Activated T-cell treated with anti-CD3 and anti-CD28 coated beads for 48 hours (primary cell): ENCODE data around the gene PPIAL4G.
"Not testable (repeated sequence)": the region's sequence is repeated elsewhere in the genome, so short reads cannot be mapped to it uniquely, and the experiment has no call there.

ENCODE experiments used
- DNase-seq: peaks from one replicate; pipeline ENCODE4 v3.0.0-alpha.2; 2020; ENCODE audit warnings: low read depth

The PPIAL4G gene

DNA sequence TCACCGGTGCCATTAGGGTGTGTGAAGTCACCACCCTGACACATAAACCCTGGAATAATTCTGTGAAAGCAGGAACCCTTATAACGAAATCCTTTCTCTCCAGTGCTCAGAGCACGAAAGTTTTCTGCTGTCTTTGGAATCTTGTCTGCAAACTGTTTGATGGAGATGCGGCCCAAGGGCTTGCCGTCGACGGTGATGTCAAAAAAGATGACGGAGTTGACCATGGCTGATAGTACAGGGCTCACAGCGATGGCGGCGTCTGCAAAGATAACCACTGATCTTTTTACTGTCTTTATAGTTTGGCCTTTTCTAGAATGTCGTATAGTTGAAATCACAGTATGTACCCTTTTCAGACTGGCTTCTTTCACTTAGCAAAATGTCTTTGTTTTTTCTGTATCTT, at the start of gene PPIAL4G:
Gene PPIAL4G, minus strand, starts transcription at position 274 of the 400 bp plus-strand sequence. Its CDS starts 50 bp downstream, at position 224.
- DNase-seq = not testable (repeated sequence)

DNA sequence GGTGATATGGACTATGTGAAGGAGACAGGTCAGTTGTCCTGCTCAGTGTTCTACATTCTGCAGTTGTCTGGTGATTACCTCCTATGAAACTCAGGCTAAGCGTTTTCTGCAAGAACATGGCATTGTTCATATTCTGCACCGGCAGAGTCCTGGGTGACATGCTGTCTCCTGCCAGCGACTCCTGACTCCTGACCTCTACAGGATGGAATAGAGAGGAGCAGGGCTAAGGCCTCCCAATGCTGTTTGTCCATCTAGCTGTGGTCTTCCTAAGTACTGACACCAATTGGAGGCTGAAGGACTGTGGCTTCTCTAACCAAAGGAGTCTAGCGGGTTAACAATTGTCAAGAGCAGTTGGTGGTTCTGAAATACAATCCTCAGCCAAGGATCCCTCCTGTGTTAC, 49.1 kb upstream of the PPIAL4G start:
- DNase-seq = not testable (repeated sequence)

DNA sequence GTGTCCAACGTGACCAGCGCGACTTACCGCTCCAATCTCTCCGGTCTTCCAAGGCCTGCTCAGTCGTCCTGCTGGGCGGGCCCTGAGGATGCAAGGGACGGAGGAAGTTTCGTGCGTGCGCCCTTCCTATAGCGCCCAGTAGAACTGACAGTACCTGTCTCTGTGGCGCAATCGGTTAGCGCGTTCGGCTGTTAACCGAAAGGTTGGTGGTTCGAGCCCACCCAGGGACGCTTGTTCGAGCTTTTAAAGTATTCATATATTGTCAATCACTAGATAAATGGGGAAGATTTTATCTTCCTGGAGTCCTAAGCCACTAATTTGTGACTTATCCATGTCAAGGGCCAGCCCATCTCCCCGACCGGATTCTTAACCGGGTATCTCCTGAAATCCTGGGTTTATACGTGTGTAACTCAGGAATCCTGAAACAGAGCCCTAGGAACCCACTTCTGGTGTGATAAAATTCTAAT, 46.0 kb upstream of the PPIAL4G start:
- peak; percentile 58 for DNase-seq

DNA sequence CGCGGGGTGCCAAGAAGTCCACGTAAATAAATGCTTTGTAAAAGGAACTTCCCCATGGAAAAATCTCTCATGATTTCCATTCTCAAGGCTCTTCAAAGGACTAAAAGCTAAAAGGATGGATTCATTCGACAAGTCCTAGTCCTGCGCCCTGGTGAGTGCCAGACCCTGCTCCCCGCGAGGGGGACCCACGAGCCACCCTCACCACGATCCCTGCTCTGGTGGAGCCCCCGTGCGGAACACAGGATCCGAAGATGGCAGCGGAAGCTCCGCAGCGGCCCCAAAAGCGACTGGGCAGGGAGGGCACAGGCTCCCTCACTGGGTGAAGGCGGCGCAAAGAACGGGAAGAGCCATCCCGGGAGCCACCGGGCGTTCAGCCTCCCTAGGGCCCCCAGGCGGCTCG, 45.5 kb upstream of the PPIAL4G start:
- DNase-seq = not testable (repeated sequence)

DNA sequence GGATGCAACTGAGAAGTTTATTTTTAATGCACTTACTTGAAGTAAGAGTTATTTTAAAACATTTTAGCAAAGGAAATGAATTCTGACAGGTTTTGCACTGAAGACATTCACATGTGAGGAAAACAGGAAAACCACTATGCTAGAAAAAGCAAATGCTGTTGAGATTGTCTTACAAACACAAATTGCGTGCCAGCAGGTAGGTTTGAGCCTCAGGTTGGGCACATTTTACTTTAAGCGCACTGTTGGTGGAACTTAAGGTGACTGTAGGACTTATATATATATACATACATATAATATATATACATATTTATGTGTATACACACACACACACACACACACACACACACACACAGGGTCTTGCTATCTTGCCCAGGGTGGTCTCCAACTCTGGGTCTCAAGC, 43.5 kb upstream of the PPIAL4G start:
- not testable (repeated sequence) for DNase-seq

DNA sequence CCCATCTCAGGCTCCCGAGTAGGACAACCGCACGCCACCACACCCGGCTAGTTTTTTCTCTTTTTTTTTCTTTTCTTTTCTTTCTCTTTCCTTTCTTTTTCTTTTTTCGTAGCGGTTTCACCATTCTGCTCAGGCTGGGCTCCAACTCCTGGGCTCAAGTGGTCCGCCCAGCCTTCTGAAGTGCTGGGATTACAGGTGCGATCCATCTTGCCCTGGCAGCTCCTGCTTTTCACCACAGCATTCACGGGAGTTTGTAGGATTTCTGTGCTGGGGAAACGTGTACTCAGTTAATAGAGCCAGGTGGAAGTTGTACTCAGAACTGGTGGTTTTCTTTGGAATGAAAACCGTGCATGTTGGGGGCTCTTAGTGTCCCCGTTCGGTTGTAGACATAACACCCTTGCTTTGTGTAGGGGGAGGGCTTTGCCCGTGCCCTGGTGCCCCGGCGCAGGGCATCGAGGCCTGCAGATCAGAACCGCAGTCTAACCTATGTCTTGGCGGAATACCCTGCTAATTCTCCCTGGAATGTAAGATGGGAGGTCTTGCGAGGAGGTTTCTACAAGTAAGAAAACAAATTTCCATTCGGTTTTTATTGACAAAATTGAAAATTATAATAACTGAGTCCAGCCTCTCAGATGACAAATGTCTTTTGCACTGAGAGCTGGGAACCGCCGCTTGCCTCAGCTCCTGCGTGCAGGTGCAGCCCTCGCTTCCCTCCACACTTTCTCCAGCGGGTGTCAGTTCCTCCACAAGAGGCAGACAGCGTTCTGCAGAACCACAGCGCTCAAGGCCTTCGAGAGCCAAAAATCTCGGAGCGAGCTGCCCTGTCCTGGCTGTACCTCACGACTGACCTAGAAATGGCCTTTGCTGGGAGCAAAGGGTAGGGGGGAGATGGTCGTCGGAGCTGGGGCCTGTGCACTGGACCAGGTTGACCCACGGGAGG, 40.4 kb upstream of the PPIAL4G start:
- not testable (repeated sequence) for DNase-seq

DNA sequence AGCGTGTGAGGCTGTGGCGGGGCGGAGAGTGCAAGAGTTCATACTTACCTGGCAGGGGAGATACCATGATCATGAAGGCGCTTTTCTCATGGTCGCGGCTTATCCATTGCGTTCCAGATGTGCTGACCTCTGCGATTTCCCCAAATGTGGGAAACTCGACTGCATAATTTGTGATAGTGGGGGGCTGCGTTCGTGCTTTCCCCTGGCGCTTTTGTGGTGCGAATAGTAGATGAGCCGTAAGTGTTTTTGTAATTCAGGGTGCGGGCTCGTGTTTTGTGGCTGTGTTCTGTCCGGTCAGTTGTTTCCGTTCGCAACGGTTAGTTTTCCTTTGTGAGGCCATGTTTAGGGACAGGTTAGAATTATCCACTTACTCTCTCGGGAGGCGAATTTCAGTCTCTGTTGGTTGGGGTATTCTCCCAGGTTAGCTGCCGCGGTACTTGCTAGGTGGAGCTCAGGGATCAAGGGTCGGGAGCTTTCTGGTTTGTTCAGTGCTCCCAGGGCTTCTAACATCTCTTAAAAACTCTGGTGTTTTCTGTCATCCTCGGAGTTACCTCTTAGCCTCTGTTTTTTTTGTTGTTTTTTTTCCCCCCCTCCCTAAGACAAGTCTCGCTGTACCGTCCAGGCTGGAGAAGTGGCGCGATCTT, 39.6 kb upstream of the PPIAL4G start:
- peak; percentile 80 for DNase-seq

DNA sequence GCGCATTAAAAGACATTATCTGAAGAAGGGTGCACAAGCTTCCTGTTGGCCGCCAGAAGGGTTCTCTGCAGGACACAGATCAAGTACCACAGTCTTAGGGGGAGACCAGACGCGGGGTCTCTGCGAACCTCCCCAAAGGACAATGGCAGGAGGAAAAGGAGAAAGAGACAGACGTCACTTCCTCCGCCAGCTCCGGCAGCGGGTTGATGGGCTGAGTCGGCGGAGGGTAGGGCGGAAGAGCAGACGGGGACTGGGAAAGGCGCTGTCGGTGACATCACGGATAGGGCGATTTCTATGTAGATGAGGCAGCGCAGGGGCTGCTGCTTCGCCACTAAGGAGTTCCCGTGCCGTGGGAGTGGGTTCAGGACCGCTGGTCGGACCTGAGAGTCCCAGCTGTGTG, 39.0 kb upstream of the PPIAL4G start:
- DNase-seq = peak; percentile 78

DNA sequence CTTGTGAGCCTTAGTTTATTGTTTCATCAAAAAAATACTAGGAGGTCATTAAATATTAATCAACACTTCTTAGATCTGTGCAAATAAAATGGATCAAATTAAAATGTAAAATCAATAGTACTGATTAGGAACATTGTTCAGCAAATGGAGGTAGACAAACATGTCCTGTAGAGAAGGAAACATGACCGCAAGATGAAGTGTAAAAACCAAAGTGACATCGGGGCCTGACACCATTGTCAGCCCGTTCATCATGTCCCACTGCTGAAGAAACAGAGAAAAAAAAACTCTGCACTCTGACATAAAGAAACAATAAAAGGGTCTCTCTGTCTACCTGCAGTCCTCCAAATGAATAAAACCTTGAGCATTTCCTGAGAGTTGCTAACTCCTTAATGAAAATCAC, 31.2 kb upstream of the PPIAL4G start:
- not testable (repeated sequence) for DNase-seq

DNA sequence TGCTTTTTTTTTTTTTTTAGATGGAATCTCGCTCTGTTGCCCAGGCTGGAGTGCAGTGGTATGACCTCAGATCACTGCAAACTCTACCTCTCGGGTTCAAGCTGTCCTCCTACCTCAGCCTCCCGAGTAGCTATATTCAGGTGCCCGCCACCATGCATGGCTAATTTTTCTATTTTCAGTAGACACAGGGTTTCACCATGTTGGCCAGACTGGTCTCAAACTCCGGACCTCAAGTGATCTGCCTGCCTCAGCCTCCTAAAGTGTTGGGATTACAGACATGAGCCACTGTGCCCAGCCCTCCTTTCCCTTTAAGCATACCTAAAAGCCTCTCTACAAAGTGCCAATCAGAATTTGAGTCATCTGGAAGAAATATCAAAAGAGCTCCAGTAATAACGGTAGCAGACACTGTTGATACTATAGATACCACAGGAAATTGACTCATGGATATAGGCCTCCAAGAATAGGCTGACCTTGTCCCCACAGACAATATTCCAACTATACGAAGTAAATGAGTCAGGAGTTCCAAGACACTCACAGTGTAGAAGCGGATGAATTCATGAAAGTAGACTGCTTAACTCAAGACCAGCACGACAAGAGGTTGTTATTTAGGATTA, 29.6 kb upstream of the PPIAL4G start:
- not testable (repeated sequence) for DNase-seq

DNA sequence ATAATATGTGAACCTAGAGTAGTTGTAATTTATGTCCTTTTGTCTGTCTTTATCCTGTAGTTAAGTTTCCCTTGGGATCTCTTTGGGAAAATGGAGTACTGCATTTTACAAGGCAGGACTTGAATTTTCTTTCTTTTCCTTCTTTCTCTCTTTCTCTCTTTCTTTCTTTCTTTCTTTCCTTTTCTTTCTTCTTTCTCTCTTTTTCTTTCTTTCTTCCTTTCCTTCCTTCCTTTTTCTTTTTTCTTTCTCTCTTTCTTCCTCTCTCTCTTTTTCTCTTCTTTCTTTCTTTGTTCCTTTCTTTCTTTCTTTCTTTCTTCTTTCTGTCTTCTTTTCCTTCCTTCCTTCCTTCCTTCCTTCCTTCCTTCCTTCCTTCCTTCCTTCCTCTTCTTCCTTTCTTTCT, 10.8 kb upstream of the PPIAL4G start:
- DNase-seq = not testable (repeated sequence)

DNA sequence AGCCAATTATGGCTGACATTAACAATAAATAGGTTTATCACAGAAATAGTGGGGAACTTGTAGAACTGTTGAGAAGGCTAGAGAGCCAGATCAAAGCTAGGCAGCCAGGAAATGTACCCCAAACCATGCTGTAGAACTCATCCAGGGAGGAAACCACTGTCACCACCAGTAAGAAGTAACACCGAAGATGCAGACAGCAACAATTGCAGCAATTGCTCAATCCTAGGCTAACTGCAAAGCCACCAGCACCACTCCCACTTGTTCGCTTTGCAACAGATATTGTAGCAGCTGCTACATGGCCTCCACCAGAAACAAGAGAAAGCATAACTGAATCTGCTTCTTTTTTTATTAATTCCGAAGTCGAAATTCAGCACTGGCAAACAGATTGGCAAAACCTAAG, 2.0 kb downstream of the PPIAL4G start:
- peak; percentile 1 for DNase-seq

DNA sequence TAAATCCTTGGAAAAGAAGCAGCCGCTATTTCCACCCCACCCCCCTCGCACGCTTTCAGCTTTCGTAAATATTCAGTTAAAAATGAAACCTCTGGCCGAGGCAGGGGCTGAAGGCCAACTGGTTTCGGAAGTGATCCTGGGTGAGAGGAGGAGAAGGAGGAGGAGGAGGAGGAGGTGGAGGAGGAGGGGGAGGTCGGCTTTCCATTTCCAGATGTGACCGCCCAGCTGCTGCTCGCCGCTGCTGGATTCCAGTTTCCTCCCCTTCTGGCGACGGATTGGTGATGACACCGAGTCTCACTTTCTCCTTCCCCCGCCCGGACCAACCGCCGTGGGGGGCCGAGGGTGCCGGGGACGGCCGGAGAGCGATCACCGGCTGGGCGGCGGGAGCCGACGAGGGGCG, 23.4 kb downstream of the PPIAL4G start:
- DNase-seq = not testable (repeated sequence)

DNA sequence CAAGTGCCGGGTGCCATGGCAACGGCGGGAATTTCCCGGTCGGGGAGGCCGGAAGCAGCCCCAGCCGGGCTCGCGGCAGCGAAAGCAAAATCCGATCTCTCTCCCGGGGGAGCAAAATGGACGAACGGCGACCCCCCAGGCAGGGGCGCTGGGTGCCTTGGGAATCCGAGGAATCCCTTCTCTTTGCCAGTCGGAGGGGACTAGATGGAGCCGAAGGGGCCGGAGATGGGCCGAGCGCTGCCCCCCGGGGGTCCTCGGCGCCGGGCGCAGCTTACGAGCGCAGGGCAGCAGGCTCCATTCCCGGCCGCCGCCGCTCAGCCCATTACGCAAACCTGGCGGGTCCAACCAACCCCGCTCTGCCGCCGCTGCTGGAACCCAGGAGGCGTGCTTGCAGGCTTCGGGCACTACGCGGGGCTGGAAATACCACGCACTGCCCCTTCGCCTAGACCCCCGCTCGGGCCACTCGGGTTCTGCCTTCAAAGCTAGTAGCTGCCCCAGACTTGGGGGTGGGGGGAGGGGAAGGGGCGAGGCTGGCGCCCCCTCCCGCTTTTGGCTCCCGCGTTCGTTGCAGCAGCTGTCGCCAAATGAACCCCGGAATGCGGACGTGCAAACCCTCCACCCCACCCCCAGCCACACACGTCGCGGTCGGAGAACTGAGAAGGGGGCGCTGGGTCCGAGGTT, 24.1 kb downstream of the PPIAL4G start:
- DNase-seq = peak; percentile 41

DNA sequence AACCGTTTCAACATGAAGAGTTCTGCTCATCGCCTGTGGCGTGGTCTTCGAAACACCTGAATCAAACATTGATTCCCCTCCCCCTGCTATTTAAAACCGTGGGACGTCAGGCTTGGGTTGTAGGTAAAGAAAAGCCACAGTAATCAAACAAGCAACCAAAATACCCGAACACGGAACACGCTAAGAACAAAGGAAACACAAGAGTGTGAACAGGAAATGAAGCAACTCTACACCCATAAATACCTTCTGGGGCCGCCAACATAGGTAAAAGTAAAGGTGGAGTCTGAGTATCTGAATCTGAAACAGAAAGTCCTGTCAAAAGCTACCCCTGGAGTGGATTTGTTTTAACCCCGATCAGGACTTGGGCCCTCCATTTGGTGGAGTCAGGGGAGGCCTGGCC, 24.7 kb downstream of the PPIAL4G start:
- not testable (repeated sequence) for DNase-seq

DNA sequence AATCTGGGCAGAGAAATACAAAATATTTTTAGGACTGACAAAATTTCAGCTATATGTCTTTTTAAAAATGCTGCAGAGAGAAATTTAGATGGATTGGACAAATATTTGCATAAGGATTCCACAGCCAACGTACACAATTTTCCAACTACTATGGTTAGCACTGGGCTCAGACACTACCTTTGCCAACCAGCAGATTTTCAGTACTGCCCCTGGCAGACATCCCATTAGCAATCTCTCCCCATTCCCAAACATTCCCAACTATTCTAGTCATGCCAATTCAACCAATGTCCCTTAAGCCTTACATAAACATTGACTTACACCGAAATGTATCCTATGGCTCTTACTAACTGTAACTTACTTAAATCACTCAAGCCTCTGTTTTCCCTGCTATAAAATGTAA, 30.3 kb downstream of the PPIAL4G start:
- not testable (repeated sequence) for DNase-seq

DNA sequence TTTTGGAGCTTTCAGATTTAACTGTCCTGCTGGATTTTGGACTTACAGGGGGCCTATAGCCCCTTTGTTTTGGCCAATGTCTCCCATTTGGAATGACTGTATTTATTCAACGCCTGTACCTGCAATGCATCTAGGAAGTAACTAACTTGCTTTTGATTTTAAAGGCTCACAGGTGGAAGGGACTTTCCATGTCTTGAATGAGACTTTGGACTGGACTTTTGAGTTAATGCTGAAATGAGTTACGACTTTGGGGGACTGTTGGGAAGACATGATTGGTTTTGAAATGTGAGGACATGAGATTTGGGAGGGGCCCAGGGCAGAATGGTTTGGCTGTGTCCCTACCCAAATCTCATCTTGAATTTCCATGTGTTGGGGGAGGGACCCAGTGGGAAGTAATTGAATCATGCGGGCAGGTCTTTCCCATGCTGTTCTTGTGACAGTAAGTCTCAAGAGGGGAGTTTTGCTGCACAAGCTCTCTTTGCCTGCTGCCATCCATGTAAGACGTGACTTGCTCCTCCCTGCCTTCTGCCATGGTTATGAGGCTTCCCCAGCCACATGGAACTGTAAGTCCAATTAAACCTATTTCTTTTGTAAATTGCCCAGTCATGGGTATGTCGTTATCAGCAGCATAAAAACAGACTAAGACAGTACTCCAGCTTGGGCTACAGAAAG, 43.3 kb downstream of the PPIAL4G start:
- not testable (repeated sequence) for DNase-seq

DNA sequence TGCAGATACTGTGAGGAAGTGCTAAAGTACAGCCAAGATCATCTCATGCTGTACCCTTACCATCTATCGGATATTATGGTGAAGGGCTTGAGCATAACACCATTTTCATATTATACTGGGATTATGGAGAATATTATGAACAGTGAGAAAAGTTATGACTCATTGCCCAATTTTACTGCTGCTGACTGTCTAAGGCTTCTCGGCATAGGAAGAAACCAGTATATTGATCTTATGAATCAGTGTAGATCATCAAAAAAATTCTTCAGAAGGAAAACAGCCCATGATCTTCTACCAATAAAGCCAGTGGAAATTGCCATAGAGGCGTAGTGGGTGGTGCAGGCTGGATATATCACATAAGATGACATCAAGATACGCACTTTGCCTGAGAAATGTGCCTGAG, 47.7 kb downstream of the PPIAL4G start:
- no peak for DNase-seq

DNA sequence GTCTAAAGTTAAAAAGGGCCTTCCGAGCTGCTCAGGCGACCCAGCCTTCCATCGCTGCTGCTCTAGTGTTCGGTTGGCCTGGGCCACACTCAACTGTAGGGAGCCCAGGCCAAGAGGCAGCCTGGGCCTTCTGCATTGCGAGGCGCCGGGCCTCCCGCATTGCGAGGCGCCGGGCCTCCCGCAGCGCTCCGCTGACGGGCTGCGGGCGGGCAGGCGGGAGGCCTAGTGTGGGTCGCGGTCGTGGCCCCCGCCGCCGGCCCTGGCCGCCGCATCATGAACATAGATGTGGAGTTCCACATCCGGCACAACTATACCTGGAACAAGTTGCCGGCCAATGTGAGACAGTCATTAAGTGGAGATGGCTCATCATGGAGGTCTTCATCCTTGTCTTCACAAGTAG, 48.3 kb downstream of the PPIAL4G start:
- no peak for DNase-seq

DNA sequence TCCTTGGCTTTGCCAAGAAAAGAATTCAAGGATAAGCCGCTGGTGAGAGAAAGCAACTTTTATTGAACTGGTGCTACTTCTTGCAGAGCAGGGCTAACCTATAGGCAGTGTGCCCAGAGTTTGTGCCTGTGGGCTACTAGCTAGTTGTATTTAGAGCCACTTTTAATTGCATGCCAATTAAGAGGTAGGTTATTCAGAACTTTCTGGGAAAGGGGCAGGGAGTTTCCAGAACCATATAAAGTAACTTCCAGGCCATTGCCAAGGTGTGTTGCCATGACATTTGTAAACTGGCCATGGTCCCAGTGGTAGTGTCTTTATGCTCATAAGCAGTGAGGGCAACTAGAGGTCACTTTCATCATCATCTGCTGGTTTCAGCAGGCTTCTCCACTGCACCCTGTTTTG, 50.2 kb downstream of the PPIAL4G start:
- not testable (repeated sequence) for DNase-seq
